HG03432 (cell line): ENCODE data around the gene RGL2.

Source experiments
- ATAC-seq: cut with Tn5 transposase; IDR thresholded peaks from one replicate; pipeline ENCODE4 v1.9.1; 2021; ENCODE audit warnings: mild to moderate bottlenecking, moderate library complexity; ENCODE audit not compliant: unreplicated experiment

Gene RGL2

GRCh38 chr6:33241968-33242367 lies 56.8 kb downstream of the RGL2 start:
- ATAC-seq = no peak
